HepG2 (cell line): ENCODE measurements around the gene SCARF1. TPM values are rescaled to one million over a fixed set of nuclear protein-coding genes. Genes with fewer than 3 reads are reported as not detected.

ENCODE experiments used
- ADNP ChIP-seq: sonication (generic); formaldehyde crosslinking; IDR thresholded peaks from 2 replicates; pipeline ENCODE4 v1.4.0; 2020; ENCODE audit warnings: missing genetic modification reagents
- IKZF1 ChIP-seq: fragments of 450-650 bp; IDR thresholded peaks from 2 replicates; pipeline ENCODE4 v1.7.1; 2016
- POLR2AphosphoS2 ChIP-seq: IDR thresholded peaks from 2 replicates; pipeline ENCODE4 v1.6.1; 2011; ENCODE audit warnings: low read depth, low read length, improper control_type of control experiment
- ZNF674 ChIP-seq: sonication (generic); formaldehyde crosslinking; IDR thresholded peaks from 2 replicates; pipeline ENCODE4 v1.5.0; 2020; ENCODE audit warnings: low read depth, mild to moderate bottlenecking, missing genetic modification reagents
- ZNF879 ChIP-seq: sonication (generic); formaldehyde crosslinking; IDR thresholded peaks from 2 replicates; pipeline ENCODE4 v1.8.1; 2023; ENCODE audit warnings: missing genetic modification reagents
- polyA plus RNA-seq, 8 experiments: library from polyadenylated mRNA; depleted of rRNA in 3 of 8; stranded (reverse) in 7 of 8; unstranded in 1 of 8; fragments of >200 nt; fragmentation: Illumina TruSeq in 4 of 8; extraction: Trizol in 4 of 8; gene quantifications; 2 replicates each; pipeline versions ENCODE4 v1.2.1 to v1.2.3, GENCODE V29; 2011 to 2016; ENCODE audit warnings: low read depth in 4 of 8, missing spikeins in 1 of 8, mixed read lengths in 1 of 8; ENCODE audit not compliant: insufficient read depth in 1 of 8
- total RNA-seq, 5 experiments: library from RNA; depleted of rRNA; stranded (reverse); fragments of >200 nt; fragmentation: Illumina TruSeq; extraction: Trizol; gene quantifications; 2 replicates each; pipeline ENCODE4 v1.2.3, GENCODE V29; 2016; ENCODE audit warnings: low read depth in 1 of 5
- TF ChIP-seq, protein P1 (sequence below): sonication (generic); formaldehyde crosslinking; IDR thresholded peaks from 2 replicates; pipeline ENCODE4 v1.4.0; 2020; ENCODE audit warnings: missing genetic modification reagents
- TF ChIP-seq, protein P2 (sequence below): IDR thresholded peaks from 2 replicates; pipeline ENCODE4 v1.6.1; 2016; ENCODE audit warnings: low read depth, missing genetic modification reagents, missing compliant biosample characterization
- TF ChIP-seq, protein P3 (sequence below): IDR thresholded peaks from 2 replicates; pipeline ENCODE4 v1.6.1; 2016; ENCODE audit warnings: low read depth, borderline replicate concordance

SCARF1 gene
- total and polyA plus RNA-seq, 2 of the 13 experiments (the other 11 are each of a cell fraction or from before 2014, with no cell fraction given): 0.24 to 0.71 TPM

DNA sequence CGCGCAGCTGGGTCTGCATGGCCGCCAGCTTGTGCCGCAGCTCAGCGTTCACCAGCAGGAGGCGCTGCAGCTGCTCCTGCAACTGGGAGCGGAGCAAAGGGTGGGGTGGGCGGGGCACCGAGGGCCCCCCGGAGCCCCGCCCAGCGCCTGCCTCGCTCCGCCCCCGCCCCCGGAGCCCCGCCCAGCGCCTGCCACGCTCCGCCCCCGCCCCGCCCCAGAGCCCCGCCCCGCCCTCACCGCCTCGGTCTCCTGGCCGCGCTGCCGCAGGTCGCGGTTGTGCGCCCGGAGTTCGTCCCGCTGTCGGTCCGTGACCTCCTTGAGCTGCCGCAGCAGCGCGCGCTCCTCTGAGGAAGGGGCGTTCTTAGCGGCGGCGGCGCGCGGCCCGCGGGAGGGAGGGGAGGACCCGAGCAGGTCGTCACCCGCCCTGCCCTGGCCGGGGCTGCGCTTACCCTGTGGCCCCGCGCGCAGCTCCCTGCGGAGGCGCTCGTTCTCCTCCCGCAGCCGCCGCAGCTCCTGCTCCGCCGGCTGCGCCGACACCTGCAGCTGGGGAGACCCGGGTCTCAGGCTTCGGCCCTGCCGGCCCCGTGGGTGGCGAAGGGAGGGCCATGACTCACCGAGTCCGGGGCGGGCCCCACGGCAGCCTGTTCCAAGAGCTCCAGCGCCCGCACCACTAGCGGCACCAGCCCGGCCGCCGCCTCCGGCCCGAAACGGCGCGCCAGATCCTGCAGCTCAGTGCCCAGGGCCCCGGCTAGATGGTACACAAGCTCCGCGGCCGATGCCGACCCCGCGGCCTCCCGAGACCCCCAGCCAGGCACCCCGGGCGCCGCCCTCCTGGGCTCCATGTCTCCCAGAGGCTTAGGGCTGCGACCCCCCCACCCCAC lies 3.7 kb upstream of the SCARF1 start (continued):
- TF ChIP-seq POLR2AphosphoS2 (no peak), ADNP (CRISPR knock-in tag) (no peak), ZNF879 (no peak), IKZF1 (no peak), ZNF674 (CRISPR knock-in tag) (no peak)
- TF ChIP-seq, protein P1, sequence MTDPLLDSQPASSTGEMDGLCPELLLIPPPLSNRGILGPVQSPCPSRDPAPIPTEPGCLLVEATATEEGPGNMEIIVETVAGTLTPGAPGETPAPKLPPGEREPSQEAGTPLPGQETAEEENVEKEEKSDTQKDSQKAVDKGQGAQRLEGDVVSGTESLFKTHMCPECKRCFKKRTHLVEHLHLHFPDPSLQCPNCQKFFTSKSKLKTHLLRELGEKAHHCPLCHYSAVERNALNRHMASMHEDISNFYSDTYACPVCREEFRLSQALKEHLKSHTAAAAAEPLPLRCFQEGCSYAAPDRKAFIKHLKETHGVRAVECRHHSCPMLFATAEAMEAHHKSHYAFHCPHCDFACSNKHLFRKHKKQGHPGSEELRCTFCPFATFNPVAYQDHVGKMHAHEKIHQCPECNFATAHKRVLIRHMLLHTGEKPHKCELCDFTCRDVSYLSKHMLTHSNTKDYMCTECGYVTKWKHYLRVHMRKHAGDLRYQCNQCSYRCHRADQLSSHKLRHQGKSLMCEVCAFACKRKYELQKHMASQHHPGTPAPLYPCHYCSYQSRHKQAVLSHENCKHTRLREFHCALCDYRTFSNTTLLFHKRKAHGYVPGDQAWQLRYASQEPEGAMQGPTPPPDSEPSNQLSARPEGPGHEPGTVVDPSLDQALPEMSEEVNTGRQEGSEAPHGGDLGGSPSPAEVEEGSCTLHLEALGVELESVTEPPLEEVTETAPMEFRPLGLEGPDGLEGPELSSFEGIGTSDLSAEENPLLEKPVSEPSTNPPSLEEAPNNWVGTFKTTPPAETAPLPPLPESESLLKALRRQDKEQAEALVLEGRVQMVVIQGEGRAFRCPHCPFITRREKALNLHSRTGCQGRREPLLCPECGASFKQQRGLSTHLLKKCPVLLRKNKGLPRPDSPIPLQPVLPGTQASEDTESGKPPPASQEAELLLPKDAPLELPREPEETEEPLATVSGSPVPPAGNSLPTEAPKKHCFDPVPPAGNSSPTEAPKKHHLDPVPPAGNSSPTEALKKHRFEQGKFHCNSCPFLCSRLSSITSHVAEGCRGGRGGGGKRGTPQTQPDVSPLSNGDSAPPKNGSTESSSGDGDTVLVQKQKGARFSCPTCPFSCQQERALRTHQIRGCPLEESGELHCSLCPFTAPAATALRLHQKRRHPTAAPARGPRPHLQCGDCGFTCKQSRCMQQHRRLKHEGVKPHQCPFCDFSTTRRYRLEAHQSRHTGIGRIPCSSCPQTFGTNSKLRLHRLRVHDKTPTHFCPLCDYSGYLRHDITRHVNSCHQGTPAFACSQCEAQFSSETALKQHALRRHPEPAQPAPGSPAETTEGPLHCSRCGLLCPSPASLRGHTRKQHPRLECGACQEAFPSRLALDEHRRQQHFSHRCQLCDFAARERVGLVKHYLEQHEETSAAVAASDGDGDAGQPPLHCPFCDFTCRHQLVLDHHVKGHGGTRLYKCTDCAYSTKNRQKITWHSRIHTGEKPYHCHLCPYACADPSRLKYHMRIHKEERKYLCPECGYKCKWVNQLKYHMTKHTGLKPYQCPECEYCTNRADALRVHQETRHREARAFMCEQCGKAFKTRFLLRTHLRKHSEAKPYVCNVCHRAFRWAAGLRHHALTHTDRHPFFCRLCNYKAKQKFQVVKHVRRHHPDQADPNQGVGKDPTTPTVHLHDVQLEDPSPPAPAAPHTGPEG (CRISPR knock-in tag): peak; percentile 72; the same call in 1 of the 2 replicates
- TF ChIP-seq, protein P2, sequence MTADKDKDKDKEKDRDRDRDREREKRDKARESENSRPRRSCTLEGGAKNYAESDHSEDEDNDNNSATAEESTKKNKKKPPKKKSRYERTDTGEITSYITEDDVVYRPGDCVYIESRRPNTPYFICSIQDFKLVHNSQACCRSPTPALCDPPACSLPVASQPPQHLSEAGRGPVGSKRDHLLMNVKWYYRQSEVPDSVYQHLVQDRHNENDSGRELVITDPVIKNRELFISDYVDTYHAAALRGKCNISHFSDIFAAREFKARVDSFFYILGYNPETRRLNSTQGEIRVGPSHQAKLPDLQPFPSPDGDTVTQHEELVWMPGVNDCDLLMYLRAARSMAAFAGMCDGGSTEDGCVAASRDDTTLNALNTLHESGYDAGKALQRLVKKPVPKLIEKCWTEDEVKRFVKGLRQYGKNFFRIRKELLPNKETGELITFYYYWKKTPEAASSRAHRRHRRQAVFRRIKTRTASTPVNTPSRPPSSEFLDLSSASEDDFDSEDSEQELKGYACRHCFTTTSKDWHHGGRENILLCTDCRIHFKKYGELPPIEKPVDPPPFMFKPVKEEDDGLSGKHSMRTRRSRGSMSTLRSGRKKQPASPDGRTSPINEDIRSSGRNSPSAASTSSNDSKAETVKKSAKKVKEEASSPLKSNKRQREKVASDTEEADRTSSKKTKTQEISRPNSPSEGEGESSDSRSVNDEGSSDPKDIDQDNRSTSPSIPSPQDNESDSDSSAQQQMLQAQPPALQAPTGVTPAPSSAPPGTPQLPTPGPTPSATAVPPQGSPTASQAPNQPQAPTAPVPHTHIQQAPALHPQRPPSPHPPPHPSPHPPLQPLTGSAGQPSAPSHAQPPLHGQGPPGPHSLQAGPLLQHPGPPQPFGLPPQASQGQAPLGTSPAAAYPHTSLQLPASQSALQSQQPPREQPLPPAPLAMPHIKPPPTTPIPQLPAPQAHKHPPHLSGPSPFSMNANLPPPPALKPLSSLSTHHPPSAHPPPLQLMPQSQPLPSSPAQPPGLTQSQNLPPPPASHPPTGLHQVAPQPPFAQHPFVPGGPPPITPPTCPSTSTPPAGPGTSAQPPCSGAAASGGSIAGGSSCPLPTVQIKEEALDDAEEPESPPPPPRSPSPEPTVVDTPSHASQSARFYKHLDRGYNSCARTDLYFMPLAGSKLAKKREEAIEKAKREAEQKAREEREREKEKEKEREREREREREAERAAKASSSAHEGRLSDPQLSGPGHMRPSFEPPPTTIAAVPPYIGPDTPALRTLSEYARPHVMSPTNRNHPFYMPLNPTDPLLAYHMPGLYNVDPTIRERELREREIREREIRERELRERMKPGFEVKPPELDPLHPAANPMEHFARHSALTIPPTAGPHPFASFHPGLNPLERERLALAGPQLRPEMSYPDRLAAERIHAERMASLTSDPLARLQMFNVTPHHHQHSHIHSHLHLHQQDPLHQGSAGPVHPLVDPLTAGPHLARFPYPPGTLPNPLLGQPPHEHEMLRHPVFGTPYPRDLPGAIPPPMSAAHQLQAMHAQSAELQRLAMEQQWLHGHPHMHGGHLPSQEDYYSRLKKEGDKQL (CRISPR knock-in tag): no peak
- TF ChIP-seq, protein P3, sequence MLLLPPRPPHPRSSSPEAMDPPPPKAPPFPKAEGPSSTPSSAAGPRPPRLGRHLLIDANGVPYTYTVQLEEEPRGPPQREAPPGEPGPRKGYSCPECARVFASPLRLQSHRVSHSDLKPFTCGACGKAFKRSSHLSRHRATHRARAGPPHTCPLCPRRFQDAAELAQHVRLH (CRISPR knock-in tag): no peak; the same call in 1 of the 2 replicates
